ENCODE measurements around the gene TRAP1.

GRCh38 chr16:3760518-3760917 is 43.2 kb upstream of the TRAP1 start:
- no peak for TF ChIP-seq CTCF (IDR thresholded peaks at IDR 0.05)
- no peak for TF ChIP-seq POLR2A (IDR thresholded peaks at IDR 0.05)
- no peak for TF ChIP-seq POLR2AphosphoS5 (IDR thresholded peaks at IDR 0.05)

Measured in gastroesophageal sphincter (tissue), 3 donors.